GM21576 (cell line): ENCODE results near the gene LRRC59.

ENCODE experiments used
- ATAC-seq: cut with Tn5 transposase; IDR thresholded peaks from one replicate; pipeline ENCODE4 v1.9.1; 2021; ENCODE audit warnings: mild to moderate bottlenecking, moderate library complexity; ENCODE audit not compliant: unreplicated experiment

Gene LRRC59

DNA sequence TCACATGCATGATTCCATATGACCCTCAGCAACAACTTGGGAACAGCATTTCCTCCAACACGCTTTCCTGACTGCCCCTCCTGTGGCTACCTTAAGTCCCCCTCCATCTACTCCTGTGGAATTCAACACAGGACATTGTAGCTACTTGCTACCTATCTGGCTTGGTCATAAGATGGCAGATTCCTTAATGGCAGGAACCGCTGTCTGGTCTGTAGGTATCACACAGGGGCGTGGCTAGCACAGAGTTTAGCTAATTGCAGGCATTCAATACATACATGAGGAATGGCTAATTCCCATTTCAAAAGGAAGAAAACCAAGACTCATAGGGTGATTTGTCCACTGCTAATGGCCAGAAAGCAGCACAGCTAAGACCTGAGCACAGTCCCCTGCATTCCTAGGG, 8.6 kb downstream of the LRRC59 start:
- no peak for ATAC-seq

DNA sequence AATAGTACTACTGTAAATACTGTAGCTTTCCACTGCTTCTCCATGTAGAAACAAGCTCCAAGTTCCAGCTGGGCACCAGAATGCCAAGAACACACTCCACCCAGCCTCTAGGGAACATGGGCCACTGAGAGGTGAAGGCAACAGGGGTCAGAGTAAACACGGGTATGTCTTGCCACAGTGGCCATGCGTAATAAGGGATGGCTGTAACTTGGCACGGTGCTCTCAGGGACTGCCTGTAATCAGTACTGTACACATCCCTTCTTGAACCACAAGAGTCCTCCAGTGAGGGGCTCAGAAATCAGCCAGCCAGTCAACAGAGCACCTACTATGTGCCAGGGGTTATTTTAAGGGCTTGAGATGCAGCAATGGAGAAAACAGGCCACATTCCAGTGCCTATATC, 10.8 kb downstream of the LRRC59 start:
- no peak for ATAC-seq

DNA sequence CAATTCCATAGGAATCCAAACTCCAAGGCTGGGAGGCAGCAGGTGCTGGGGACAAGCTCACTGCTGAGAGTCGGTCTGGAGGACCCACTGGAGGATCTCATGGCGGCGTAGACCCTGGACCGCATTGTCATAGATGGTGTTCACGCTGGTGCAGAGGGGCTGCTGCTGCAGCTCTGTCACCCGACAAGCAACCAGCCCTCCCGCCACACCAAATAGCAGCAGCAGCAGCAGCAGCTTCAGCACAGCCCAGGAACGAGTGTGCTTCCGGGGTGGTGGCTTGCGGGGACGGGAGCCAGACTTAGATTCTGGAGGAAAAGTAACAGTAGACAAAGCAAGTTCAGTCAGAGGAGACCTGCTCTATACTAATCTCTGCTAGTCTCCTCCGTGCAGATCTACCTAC, 14.4 kb downstream of the LRRC59 start:
- ATAC-seq = no peak

DNA sequence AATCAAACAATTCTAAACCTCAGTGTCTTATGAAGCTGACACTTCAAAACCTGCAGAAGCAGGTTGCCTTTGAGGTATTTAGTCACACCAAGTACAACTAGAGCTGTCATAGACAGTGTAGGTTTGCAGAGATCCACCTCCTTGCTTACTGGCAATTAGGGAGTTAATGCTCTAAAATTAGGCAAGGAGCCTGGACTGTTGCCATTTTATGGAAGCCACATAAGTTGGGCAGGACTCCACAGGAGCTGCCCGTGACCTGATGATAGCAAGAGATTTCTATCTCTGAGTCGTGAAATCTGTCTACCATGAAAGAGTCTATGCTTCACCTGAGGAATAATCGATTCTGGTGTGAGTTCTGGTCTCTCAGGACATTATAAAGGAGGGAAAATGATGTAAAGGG, 15.4 kb downstream of the LRRC59 start:
- no peak for ATAC-seq

DNA sequence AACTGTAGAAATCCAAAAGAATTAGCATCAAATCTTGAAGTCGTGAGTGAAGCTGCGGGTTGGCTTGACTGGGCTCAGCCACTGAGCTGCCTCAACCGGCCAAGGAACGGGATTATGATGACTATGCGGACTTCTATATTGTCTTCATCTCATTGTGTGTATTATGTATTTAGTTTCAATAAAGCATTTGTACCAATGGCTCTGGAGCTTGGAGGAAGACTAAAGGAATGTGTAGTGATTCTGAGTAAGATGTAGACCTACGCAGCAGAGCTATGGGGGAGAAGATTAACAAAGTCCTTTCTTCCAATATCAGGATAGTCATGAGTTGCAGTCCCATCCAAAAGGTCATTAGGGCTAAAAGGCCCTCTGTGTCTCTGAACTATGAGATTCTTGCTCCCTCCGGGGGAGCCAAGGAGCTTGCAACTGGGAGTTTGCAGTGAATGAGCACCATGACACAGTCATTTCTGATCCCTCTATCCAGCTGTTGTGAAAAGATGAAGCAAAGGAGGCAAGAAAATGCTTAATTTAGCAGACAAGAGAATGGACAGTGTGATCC, 16.0 kb downstream of the LRRC59 start:
- no peak for ATAC-seq

DNA sequence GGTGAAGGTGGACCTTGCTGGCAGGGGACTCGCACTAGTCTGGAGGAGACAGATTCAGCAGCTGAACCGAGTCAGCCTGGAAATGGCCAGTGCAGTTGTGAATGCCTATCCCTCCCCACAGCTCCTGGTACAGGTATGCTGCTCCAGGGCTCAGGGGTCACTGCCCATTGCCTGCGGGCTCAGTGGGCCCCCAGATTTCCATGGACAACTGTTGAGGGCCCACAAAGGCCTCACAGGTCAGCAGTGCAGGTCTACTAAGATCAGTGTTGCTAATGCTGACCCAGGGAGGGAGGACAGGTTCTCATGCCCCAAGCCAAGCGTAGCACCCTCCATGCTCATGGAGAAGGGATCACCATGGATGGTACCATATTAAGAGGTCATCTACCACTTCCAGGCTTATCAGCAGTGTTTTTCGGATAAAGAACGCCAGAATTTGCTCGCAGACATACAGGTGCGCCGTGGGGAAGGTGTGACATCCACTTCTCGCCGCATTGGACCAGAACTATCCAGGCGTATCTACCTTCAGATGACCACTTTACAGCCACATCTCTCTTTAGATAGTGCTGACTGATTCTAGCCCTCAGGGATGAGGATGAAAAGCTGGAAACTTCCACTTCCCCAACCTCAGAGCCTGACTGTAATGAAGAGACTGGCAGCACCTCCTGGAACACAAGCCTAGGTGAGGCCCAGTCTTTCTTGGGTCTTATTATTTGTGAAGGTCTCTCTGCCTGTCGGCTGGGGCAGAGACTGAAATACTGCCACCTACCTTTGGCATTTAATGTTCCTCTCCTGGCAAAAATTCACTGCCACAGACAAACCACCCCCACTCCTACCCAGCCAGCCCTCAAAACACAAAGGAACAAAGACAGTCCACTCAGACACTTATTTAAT, 16.7 kb downstream of the LRRC59 start:
- no peak for ATAC-seq

DNA sequence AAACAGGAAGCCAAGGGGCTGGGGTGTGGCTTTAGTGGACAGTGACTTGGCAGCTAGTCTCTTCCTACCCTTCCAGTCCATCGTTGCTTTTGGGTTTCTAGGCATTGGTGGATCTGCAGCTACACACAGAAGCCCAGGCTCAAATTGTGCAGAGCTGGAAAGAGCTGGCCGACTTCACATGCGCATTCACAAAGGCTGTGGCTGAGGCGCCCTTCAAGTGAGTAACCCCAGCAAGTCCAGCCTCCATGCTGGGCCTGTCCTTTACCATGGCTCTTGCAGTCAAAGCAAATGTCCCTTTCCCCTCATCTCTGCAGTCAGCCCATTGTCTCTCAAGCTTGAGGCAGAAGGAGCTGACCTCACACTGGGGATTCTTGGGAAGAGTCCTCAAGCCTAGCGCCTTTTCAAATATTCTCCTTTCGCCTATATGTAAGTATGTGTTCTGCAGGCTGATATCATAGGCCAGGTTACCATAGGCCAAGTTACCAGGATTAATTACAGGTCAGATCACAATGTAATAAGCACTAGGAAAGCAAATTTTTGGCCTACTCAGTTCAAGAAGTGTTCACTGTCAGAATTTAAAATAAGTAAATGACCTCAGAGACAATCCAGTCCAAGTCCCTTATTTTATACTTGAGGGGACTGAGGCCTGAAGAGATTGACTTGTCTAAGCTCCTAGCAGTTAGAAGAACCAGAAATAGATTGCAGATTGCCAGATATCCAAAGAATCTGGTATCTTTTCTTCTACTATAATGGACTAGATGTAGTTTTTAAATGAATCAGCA, 17.8 kb downstream of the LRRC59 start:
- ATAC-seq = no peak

DNA sequence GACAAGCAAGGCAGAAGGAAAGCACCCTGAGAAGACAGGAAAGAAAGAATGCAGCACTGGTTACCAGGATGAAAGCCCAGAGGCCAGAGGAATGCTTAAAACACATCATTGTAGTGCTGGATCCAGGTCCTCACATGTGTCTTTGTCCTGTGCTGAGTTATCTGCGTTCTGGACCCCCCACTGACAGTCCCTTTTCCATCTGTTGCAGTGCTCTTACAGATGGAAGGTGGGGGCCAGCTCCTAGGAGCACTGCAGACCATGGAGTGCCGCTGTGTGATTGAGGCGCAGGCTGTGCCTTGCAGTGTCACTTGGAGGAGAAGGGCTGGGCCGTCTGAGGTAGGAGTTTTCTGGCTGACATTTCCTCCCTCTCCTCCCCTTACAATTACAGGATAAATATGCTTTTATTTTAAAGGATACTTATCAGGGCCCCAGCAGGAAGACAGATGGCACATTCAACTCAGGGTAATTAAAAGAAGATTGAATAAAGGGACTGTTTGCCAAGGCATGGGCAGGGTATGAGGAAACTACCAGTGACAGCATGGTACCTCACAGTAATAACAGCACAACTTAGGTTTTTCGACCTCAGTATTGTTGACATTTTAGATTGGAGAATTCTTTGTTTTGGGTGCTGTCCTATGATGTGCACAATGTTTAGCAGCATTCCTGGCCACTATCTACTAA, 21.3 kb downstream of the LRRC59 start:
- ATAC-seq = no peak

DNA sequence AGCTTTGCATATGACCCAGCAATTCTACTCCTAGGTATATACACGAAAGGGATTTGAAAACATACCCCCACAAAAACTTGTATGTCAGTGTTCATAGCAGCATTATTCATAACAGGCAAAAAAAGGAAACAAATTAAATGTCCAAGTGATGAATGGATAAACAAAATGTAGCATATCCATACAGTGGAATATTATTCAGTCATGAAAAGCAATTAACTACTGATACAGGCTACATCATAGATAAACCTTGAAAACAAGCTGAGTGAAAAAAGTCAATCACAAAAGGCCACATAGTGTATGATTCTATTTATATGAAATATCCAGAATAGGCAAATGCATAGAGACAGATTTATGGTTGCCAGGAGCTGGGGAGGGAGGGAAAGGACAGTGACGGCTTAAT, 23.6 kb downstream of the LRRC59 start:
- no peak for ATAC-seq

DNA sequence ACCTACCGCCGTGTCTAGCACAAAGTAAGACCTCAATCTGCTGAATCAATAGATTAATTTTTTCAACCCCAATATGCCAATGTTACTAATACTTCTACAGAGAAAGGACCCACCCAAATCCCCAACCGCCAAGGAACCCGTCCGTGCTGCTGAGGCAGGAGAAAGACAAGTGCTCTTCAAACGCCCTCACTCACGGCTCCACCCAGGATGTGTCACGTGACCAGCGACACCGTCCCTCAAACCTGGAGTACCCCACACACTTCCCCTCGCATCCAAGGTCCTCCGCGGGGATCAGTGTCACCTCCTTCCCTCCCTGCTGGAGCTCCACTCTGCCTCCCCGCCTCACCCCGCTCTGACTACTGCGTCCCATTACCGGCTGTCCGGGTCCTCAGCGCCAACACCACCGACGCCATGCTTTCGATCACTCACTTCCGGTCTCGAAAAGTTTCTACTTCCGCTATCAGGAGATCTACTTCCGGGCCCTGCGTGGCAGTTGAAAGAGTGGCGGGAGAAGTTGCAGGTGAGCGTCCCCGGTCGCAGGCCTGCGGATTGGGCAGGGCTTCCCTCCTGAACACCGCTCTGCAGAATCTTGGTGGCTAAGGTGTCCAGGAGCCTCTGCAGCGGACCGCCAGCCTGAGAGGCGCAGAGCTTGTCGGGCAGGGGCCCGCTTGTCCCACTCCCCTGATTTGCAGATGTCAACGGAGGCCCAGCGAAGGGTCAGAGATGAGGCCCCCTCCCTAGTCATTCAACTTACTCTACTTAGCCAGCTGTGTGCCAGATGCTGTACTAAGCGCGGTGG, 24.4 kb downstream of the LRRC59 start, which contains the start of the genes EME1 and MRPL27:
Gene EME1 (plus strand): TSS at position 472 of the 799 bp plus-strand sequence. CDS start 1,980 bp downstream, outside the sequence.
Gene MRPL27 (minus strand): TSS at position 427 of the 799 bp plus-strand sequence. CDS start 14 bp downstream, at position 413.
- peak; percentile 71 for ATAC-seq

DNA sequence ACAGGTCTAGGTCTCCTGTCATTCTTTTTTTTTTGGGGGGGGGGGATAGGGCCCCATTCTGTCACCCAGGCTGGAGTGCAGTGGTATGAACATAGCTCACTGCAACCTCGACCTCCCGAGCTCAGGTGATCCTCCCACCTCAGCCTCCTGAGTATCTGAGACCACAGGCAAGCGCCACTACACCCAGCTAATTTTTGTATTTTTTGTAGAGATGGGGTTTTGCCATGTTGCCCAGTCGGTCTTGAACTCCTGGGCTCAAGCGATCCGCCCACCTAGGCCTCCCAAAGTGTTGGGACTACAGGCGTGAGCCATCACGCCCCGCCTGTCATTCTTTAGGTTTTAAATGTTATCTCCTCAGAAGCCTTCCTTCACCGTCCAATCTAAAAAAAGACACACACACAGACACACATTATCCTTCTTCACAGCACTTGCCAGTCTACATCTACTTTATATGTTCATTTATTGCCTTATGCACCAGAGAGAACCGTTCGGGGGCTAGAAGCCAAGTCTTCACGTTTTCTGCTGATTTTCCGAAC, 25.0 kb downstream of the LRRC59 start:
- ATAC-seq = no peak

DNA sequence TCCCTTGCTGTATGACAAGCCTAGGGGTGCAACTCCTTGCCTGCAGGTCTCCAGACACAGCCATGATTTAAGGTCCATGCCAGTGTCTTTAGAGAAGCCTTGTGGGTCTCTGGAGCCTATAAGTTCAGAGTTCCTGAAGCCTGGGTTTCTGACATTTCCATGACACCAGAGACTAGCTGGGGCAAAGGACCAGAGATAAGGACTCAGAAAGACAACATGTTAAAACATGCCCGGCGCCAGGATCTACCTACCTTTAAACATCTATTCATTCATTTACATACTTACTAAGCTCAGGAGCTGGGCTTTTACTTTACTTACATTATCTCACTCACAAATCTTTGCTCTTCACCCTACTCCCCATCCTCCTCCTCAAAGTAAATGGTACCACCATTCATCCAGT, 25.8 kb downstream of the LRRC59 start:
- ATAC-seq = no peak

DNA sequence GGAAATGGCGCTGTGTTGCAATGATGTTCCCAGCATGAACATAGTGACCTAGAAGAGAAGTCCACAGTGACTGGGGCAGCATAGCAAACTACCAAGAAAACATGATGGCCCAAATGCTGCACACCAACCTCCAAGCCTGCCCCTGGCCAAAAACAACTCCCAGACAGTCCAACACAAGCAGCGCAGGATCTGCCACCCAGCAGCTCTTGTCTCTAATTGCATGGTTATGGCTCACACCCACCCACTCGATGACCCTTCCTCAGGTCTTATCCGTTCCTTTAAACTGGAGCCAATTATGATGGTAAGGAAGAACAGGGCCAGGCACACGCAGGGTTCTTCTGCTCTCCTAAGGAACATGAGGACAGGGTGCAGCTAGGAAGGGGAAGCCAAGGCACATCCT, 27.3 kb downstream of the LRRC59 start:
- ATAC-seq = no peak

DNA sequence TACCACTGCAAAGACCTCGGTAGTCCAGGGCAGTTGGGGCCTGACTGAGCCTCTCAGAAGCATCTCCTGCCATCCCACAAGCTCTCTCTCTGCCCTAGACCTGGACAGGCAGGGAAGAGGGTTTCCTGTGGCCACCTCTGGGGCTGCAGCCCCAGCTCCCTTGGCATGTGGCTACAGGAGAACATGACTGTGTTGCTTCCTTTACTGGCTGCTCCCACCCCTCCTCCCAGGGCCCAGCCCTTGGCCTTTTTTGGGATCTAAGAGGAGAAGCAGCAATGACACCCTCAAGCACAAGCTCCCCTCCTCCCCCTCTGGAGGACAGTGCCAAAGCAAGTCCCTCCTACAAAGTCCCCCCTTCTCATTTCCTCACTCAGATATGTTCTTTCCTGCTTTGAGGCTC, 29.9 kb downstream of the LRRC59 start:
- ATAC-seq = no peak

DNA sequence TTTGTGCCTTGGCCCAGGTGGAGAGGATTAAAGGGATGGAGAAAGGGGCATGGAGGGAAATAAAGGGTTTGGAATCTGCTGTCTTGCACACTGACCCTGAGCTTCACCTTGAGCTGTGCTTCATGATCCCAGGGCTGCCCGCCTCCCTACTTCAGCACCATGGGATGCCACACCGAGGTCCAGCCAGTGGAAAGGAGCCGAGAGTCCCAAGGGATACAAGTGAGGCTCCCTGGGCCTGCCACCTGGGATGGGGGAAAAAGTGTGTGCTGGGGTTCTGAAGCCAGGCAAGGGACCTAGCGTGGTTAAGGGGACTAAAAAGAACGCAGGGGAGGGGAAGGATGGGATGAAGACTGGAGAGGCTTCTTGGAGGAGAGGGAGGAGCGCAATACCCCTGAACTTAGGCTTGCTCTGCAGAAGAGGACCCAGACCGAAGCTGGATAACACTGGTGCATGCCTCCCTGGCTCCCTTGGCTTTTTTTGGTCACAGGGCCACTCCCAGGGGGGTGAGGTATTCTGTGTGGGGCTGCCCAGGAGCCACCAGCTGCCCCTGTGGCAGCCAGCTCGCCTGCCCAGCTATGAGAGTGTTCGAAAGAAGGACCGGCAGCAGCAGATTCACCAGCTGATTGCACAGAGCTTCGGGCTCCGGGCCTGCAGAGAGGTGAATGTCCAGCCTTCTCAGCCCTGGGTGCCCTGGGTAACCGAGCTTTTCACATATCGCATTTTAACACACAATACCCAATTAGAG, 31.5 kb downstream of the LRRC59 start:
- no peak for ATAC-seq

DNA sequence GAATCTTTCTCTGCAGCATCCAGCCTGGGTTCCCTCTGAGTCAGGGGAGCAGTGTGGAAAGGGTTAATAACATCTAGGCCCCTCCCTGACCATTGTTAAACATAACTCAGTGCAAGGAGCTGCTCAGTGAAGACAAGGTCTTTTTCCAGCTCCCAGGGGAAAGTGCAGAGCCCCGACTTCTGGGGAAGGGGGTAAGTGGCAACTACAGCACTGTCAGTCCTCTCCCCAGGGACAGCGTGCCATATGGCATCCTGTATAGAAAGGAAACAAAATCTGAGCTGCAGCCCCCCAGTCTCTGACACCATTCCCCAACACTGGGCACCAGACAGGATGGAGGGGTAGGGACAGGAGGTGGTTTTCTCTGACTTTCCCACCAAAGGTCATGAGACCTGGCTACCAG, 32.2 kb downstream of the LRRC59 start:
- no peak for ATAC-seq

DNA sequence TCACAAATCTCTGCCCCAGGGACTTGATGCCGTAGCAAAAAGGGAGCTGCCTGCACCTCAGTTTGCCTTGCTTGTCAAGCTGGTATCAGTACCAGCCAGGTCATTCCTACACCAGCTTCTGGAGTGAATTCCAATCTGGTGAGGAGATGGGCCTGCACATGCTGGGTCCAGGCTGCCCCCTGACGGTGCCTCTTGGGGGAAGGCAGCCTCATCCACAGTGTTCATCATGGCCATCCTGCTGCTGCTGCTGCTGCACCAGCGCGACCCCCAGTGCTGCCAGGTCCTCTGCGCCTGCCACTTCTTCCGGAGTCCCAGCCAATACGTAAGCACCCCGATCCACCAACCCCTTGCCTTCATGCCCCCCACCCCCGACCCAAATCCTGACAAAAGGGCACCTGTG, 32.6 kb downstream of the LRRC59 start:
- no peak for ATAC-seq

DNA sequence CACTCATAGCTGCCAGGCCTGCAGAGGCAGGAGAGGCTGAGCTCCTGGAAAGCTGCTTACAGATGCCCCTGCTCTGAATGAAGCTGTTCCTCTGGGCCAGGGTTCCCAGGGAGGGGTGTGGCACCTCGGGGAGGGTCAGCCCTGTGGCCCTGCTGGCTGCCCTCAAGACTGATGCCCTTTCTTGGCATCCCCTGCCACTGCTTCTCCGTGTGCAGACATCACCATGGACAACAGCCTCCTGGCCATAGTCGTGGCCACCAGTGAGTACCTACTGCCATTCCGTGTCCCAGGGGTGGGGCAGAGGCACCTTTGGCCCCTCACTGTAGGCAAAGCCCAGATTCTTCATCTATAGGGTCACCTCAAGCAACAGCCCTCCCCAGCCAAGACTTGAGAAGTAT, 33.3 kb downstream of the LRRC59 start:
- ATAC-seq = no peak
